Esophagus muscularis mucosa (tissue), 4 donors: Measurements from ENCODE around the gene CHCHD3. TPM values are rescaled to one million over a fixed set of nuclear protein-coding genes. Genes with fewer than 3 reads are reported as not detected.

Source experiments
- DNase-seq: peaks from one replicate; pipeline ENCODE4 v3.0.0-alpha.2; 2017; ENCODE audit errors: extremely low spot score
- H3K27ac ChIP-seq, 4 donors: fragments of 200-600 bp; sonication (generic); replicated peaks in 1 of 4; 1 replicate in 3 of 4; 2 replicates in 1 of 4; pipeline ENCODE4 v1.5.1; 2016 to 2019; ENCODE audit warnings: mild to moderate bottlenecking in 1 of 4
- H3K27me3 ChIP-seq, 4 donors: fragments of 200-600 bp; sonication (generic); one replicate each; pipeline versions ENCODE4 v1.5.1 to v1.6.0; 2016 to 2019
- H3K36me3 ChIP-seq, 4 donors: fragments of 200-600 bp; sonication (generic); one replicate each; pipeline ENCODE4 v1.5.1; 2016 to 2019
- H3K4me1 ChIP-seq, 4 donors: fragments of 200-600 bp; sonication (generic); one replicate each; pipeline ENCODE4 v1.5.1; 2016 to 2019
- H3K4me3 ChIP-seq, 4 donors: fragments of 200-600 bp; sonication (generic); 1 replicate in 2 of 4; 2 replicates in 2 of 4; pipeline ENCODE4 v1.5.1; 2016 to 2019; ENCODE audit warnings: mild to moderate bottlenecking in 4 of 4, moderate library complexity in 1 of 4
- H3K9me3 ChIP-seq, 4 donors: fragments of 200-600 bp; sonication (generic); 1 replicate in 3 of 4; 2 replicates in 1 of 4; pipeline ENCODE4 v1.5.1; 2016 to 2019
- CTCF ChIP-seq, 3 experiments: fragments of 200-600 bp in 2 of 3; fragments of 450-650 bp in 1 of 3; sonication (generic) in 2 of 3; IDR thresholded peaks; one replicate each; pipeline ENCODE4 v1.5.1; 2017 to 2019; ENCODE audit warnings: antibody characterized with exemption in 3 of 3, mild to moderate bottlenecking in 2 of 3, moderate library complexity in 1 of 3
- EP300 ChIP-seq: sonication (generic); formaldehyde crosslinking; IDR thresholded peaks from one replicate; pipeline ENCODE4 v1.6.1; 2017; ENCODE audit warnings: antibody characterized with exemption
- POLR2A ChIP-seq: fragments of 450-650 bp; IDR thresholded peaks from one replicate; pipeline ENCODE4 v1.6.1; 2017; ENCODE audit warnings: antibody characterized with exemption, moderate library complexity, mild to moderate bottlenecking, low read depth
- POLR2AphosphoS5 ChIP-seq, 2 donors: sonication (generic); formaldehyde crosslinking; IDR thresholded peaks; one replicate each; pipeline ENCODE4 v1.6.1; 2017; ENCODE audit warnings: antibody characterized with exemption in 2 of 2
- WGBS: methylation state at CpG from one replicate; pipeline ENCODE4 v1.1.5; 2018; 5-methylcytosine and 5-hydroxymethylcytosine counted together
- intact Hi-C: fragments of 100-400 bp; cut with DNase I; formaldehyde crosslinking; loops from one replicate; pipeline ENCODE4 v1.15.1; 2023
- total RNA-seq, 4 donors: library from RNA; depleted of rRNA; stranded (reverse); fragments of >200 nt; gene quantifications; one replicate each; pipeline versions ENCODE4 v1.1.0 to v1.2.1, GENCODE V29; 2016

Gene CHCHD3
- total RNA-seq, 4 donors from 2014 or later = 58.6 to 74.3 (median 68.9) TPM

- Histone ChIP-seq H3K4me1 (peaks cover 0 to 8% (median 5%) of the 10 kb centered on the region in 4 donors), H3K36me3 (peaks cover 0 to 2% (median under 1%) of the 10 kb centered on the region in 4 donors), H3K27ac (no peak overlapping the region), H3K27me3 (no peaks in the 10 kb centered on the region), H3K9me3 (no peaks in the 10 kb centered on the region), H3K4me3 (no peak overlapping the region)
- intact Hi-C loops = no loop called here
- WGBS = 81% methylated on average over 2 of the region's 2 CpGs
- DNase-seq = no peak
- TF ChIP-seq CTCF (IDR thresholded peaks at IDR 0.05) (no peak), POLR2AphosphoS5 (IDR thresholded peaks at IDR 0.05) (no peak), EP300 (no peak), POLR2A (no peak)
Measured at GRCh38 chr7:132830941-132831340, 250.9 kb downstream of the CHCHD3 start.

GRCh38 chr7:132828502-132828901, 253.4 kb downstream of the CHCHD3 start:
- Histone ChIP-seq H3K27me3 (no peaks in the 10 kb centered on the region), H3K9me3 (no peaks in the 10 kb centered on the region), H3K27ac (no peak overlapping the region), H3K4me3 (no peak overlapping the region), H3K36me3 (no peaks in the 10 kb centered on the region), H3K4me1 (peaks cover 0 to 14% (median 10%) of the 10 kb centered on the region in 4 donors)
- TF ChIP-seq POLR2A (no peak), EP300 (no peak), CTCF (IDR thresholded peaks at IDR 0.05) (no peak), POLR2AphosphoS5 (IDR thresholded peaks at IDR 0.05) (no peak)
- intact Hi-C loops = no loop called here
- no peak for DNase-seq

- H3K4me3 ChIP-seq = no peak overlapping the region
- H3K27me3 ChIP-seq = no peaks in the 10 kb centered on the region
- H3K9me3 ChIP-seq = no peaks in the 10 kb centered on the region
- TF ChIP-seq POLR2AphosphoS5 (IDR thresholded peaks at IDR 0.05) = no peak
- no peak for TF ChIP-seq POLR2A
- no peak for TF ChIP-seq EP300
- no peak for TF ChIP-seq CTCF (IDR thresholded peaks at IDR 0.05)
- no peaks in the 10 kb centered on the region for H3K36me3 ChIP-seq
- no peak for DNase-seq
- intact Hi-C loops = no loop called here
- peaks cover 0 to 14% (median 10%) of the 10 kb centered on the region in 4 donors for H3K4me1 ChIP-seq
- 83% methylated on average over 6 of the region's 6 CpGs for WGBS
- H3K27ac ChIP-seq = no peak overlapping the region
Measured at GRCh38 chr7:132825932-132826835, 255.7 kb downstream of the CHCHD3 start.

GRCh38 chr7:132825222-132825621, 256.7 kb downstream of the CHCHD3 start:
- Histone ChIP-seq H3K4me3 (no peak overlapping the region), H3K27ac (no peak overlapping the region), H3K9me3 (no peaks in the 10 kb centered on the region), H3K4me1 (peaks cover 0 to 14% (median 10%) of the 10 kb centered on the region in 4 donors), H3K36me3 (no peaks in the 10 kb centered on the region), H3K27me3 (no peaks in the 10 kb centered on the region)
- WGBS = 96% methylated on average over 2 of the region's 2 CpGs
- TF ChIP-seq CTCF (IDR thresholded peaks at IDR 0.05) (no peak), POLR2AphosphoS5 (IDR thresholded peaks at IDR 0.05) (no peak), POLR2A (no peak), EP300 (no peak)
- no peak for DNase-seq
- intact Hi-C loops = no loop called here
